Effector memory CD8-positive, alpha-beta T cell (primary cell): ENCODE measurements around the gene CWH43.
"Not testable (repeated sequence)": the region's sequence is repeated elsewhere in the genome, so short reads cannot be mapped to it uniquely, and the experiment has no call there.

Experiments
- ATAC-seq: fragments of 150-1000 bp; cut with Tn5 transposase; replicated peaks from 2 replicates; pipeline ENCODE4 v1.10.0; 2021; ENCODE audit warnings: mild to moderate bottlenecking, moderate library complexity
- DNase-seq, 3 experiments: peaks; one replicate each; pipeline ENCODE4 v3.0.0; 2021
- H3K27ac Mint-ChIP-seq, 2 donors: one replicate each; pipeline ENCODE4 v1.8.0; 2022; ENCODE audit warnings: mild to moderate bottlenecking in 2 of 2, mixed read lengths in 2 of 2, moderate library complexity in 2 of 2
- H3K27me3 Mint-ChIP-seq, 2 donors: one replicate each; pipeline ENCODE4 v1.8.0; 2022; ENCODE audit warnings: mixed read lengths in 2 of 2
- H3K36me3 Mint-ChIP-seq: one replicate; pipeline ENCODE4 v1.8.0; 2022; ENCODE audit warnings: mild to moderate bottlenecking, moderate library complexity, mixed read lengths; ENCODE audit not compliant: insufficient read depth
- H3K4me1 Mint-ChIP-seq, 2 donors: one replicate each; pipeline ENCODE4 v1.8.0; 2022; ENCODE audit warnings: low read depth in 2 of 2, mixed read lengths in 2 of 2
- H3K4me3 Mint-ChIP-seq, 2 donors: one replicate each; pipeline ENCODE4 v1.8.0; 2022; ENCODE audit warnings: mild to moderate bottlenecking in 2 of 2, mixed read lengths in 2 of 2, moderate library complexity in 2 of 2
- H3K9me3 Mint-ChIP-seq, 2 donors: one replicate each; pipeline ENCODE4 v1.8.0; 2022; ENCODE audit warnings: mixed read lengths in 2 of 2

Gene CWH43

GRCh38 chr4:48989461-48990203 is 3.6 kb downstream of the CWH43 start:
- Mint-ChIP-seq H3K9me3 (no peaks in the 10 kb centered on the region), H3K4me1 (no peaks in the 10 kb centered on the region), H3K4me3 (no peak overlapping the region), H3K27ac (no peak overlapping the region), H3K27me3 (peaks cover 23 to 53% of the 10 kb centered on the region in 2 donors), H3K36me3 (no peaks in the 10 kb centered on the region)
- ATAC-seq (no peak), DNase-seq (no peak)

GRCh38 chr4:48991357-48991756 is 5.3 kb downstream of the CWH43 start:
- DNase-seq = no peak
- Mint-ChIP-seq H3K4me1 (no peaks in the 10 kb centered on the region), H3K36me3 (no peaks in the 10 kb centered on the region), H3K27me3 (peaks cover 25 to 53% of the 10 kb centered on the region in 2 donors), H3K9me3 (no peaks in the 10 kb centered on the region), H3K4me3 (no peak overlapping the region), H3K27ac (no peak overlapping the region)
- ATAC-seq = no peak

GRCh38 chr4:48997962-48998361 is 11.9 kb downstream of the CWH43 start:
- Mint-ChIP-seq H3K4me1 (no peaks in the 10 kb centered on the region), H3K27me3 (peaks cover 39 to 57% of the 10 kb centered on the region in 2 donors), H3K36me3 (no peaks in the 10 kb centered on the region), H3K4me3 (no peak overlapping the region), H3K27ac (no peak overlapping the region), H3K9me3 (no peaks in the 10 kb centered on the region)
- ATAC-seq (no peak), DNase-seq (no peak)

GRCh38 chr4:48998440-48998839 is 12.4 kb downstream of the CWH43 start:
- peaks cover 40 to 54% of the 10 kb centered on the region in 2 donors for H3K27me3 Mint-ChIP-seq
- no peaks in the 10 kb centered on the region for H3K9me3 Mint-ChIP-seq
- no peaks in the 10 kb centered on the region for H3K4me1 Mint-ChIP-seq
- ATAC-seq (no peak), DNase-seq (no peak)
- H3K36me3 Mint-ChIP-seq = no peaks in the 10 kb centered on the region
- no peak overlapping the region for H3K4me3 Mint-ChIP-seq
- H3K27ac Mint-ChIP-seq = no peak overlapping the region

- H3K36me3 Mint-ChIP-seq = no peaks in the 10 kb centered on the region
- ATAC-seq = no peak
Observed at GRCh38 chr4:49000806-49001205, 14.7 kb downstream of the CWH43 start.

GRCh38 chr4:49002931-49003330 is 16.9 kb downstream of the CWH43 start:
- Mint-ChIP-seq H3K4me1 (no peaks in the 10 kb centered on the region), H3K36me3 (no peaks in the 10 kb centered on the region), H3K27ac (no peak overlapping the region), H3K27me3 (peaks cover 33 to 39% of the 10 kb centered on the region in 2 donors), H3K9me3 (no peaks in the 10 kb centered on the region), H3K4me3 (no peak overlapping the region)
- ATAC-seq (no peak), DNase-seq (no peak)

More at GRCh38 chr4:49000806-49001205, 14.7 kb downstream of the CWH43 start:
- H3K4me3 Mint-ChIP-seq = no peak overlapping the region
- H3K27ac Mint-ChIP-seq = no peak overlapping the region
- no peak for DNase-seq
- H3K4me1 Mint-ChIP-seq = no peaks in the 10 kb centered on the region
- peaks cover 35 to 38% of the 10 kb centered on the region in 2 donors for H3K27me3 Mint-ChIP-seq
- H3K9me3 Mint-ChIP-seq = no peaks in the 10 kb centered on the region

GRCh38 chr4:49018718-49019295 is 32.7 kb downstream of the CWH43 start:
- H3K36me3 Mint-ChIP-seq = no peaks in the 10 kb centered on the region
- H3K27me3 Mint-ChIP-seq = peaks cover 7 to 10% of the 10 kb centered on the region in 2 donors
- no peak overlapping the region for H3K4me3 Mint-ChIP-seq
- peaks cover 0 to 6% of the 10 kb centered on the region in 2 donors for H3K9me3 Mint-ChIP-seq
- DNase-seq = no peak
- no peaks in the 10 kb centered on the region for H3K4me1 Mint-ChIP-seq
- no peak overlapping the region for H3K27ac Mint-ChIP-seq
- no peak for ATAC-seq

GRCh38 chr4:49032440-49033161 is 46.5 kb downstream of the CWH43 start:
- Mint-ChIP-seq H3K36me3 (no peaks in the 10 kb centered on the region), H3K4me3 (no peak overlapping the region), H3K27me3 (peaks cover 31 to 60% of the 10 kb centered on the region in 2 donors), H3K27ac (no peak overlapping the region), H3K9me3 (no peaks in the 10 kb centered on the region), H3K4me1 (peaks cover 0 to 2% of the 10 kb centered on the region in 2 donors)
- ATAC-seq (no peak), DNase-seq (no peak)

- DNase-seq (no peak), ATAC-seq (no peak)
- Mint-ChIP-seq H3K4me3 (no peak overlapping the region), H3K27me3 (peaks cover 14 to 32% of the 10 kb centered on the region in 2 donors), H3K27ac (no peak overlapping the region), H3K9me3 (no peaks in the 10 kb centered on the region), H3K4me1 (no peaks in the 10 kb centered on the region), H3K36me3 (no peaks in the 10 kb centered on the region)
Observed at GRCh38 chr4:49036528-49036927, 50.5 kb downstream of the CWH43 start.

GRCh38 chr4:49044270-49044669 is 58.2 kb downstream of the CWH43 start:
- H3K4me1 Mint-ChIP-seq = no peaks in the 10 kb centered on the region
- H3K9me3 Mint-ChIP-seq = peaks cover 0 to 5% of the 10 kb centered on the region in 2 donors
- no peak for ATAC-seq
- H3K4me3 Mint-ChIP-seq = no peak overlapping the region
- no peak overlapping the region for H3K27ac Mint-ChIP-seq
- DNase-seq = no peak
- H3K36me3 Mint-ChIP-seq = no peaks in the 10 kb centered on the region
- peaks cover 13 to 18% of the 10 kb centered on the region in 2 donors for H3K27me3 Mint-ChIP-seq

- peaks cover 3 to 11% of the 10 kb centered on the region in 2 donors for H3K9me3 Mint-ChIP-seq
- no peaks in the 10 kb centered on the region for H3K36me3 Mint-ChIP-seq
- no peaks in the 10 kb centered on the region for H3K4me1 Mint-ChIP-seq
- DNase-seq = no peak
- no peaks in the 10 kb centered on the region for H3K27me3 Mint-ChIP-seq
- no peak overlapping the region for H3K27ac Mint-ChIP-seq
- no peak for ATAC-seq
- no peak overlapping the region for H3K4me3 Mint-ChIP-seq
Observed at GRCh38 chr4:49058306-49058705, 72.2 kb downstream of the CWH43 start.

GRCh38 chr4:49063670-49064069 is 77.6 kb downstream of the CWH43 start:
- no peak for ATAC-seq
- H3K4me1 Mint-ChIP-seq = no peaks in the 10 kb centered on the region
- peaks cover 2 to 11% of the 10 kb centered on the region in 2 donors for H3K9me3 Mint-ChIP-seq
- H3K4me3 Mint-ChIP-seq = no peak overlapping the region
- H3K27ac Mint-ChIP-seq = no peak overlapping the region
- peaks cover 0 to 5% of the 10 kb centered on the region in 2 donors for H3K27me3 Mint-ChIP-seq
- no peaks in the 10 kb centered on the region for H3K36me3 Mint-ChIP-seq
- no peak for DNase-seq

- not testable (repeated sequence) for H3K9me3 Mint-ChIP-seq, H3K27ac Mint-ChIP-seq, H3K36me3 Mint-ChIP-seq, H3K4me1 Mint-ChIP-seq, DNase-seq, ATAC-seq, H3K4me3 Mint-ChIP-seq, H3K27me3 Mint-ChIP-seq
Observed at GRCh38 chr4:49072196-49072595, 86.1 kb downstream of the CWH43 start.

- not testable (repeated sequence) for H3K36me3 Mint-ChIP-seq, DNase-seq, H3K27ac Mint-ChIP-seq, H3K4me1 Mint-ChIP-seq, ATAC-seq, H3K4me3 Mint-ChIP-seq, H3K27me3 Mint-ChIP-seq
- peaks cover 27 to 34% of the 10 kb centered on the region in 2 donors for H3K9me3 Mint-ChIP-seq
Observed at GRCh38 chr4:49091883-49092282, 105.8 kb downstream of the CWH43 start.
